DOHH2 (cell line): ENCODE results near the gene TMEM107.

ENCODE experiments used
- EZH2phosphoT487 ChIP-seq: fragments of 200-600 bp; sonication (generic); IDR thresholded peaks from 2 replicates; pipeline ENCODE4 v1.6.1; 2017; ENCODE audit warnings: borderline replicate concordance, mild to moderate bottlenecking, antibody characterized with exemption, low read length, moderate library complexity, mixed read lengths
- TF ChIP-seq, protein P1 (sequence below): fragments of 200-600 bp; sonication (generic); IDR thresholded peaks from one replicate; pipeline ENCODE4 v1.5.1; 2014; ENCODE audit warnings: antibody characterized with exemption, mild to moderate bottlenecking, low read depth, low read length; ENCODE audit not compliant: poor library complexity, severe bottlenecking

DNA sequence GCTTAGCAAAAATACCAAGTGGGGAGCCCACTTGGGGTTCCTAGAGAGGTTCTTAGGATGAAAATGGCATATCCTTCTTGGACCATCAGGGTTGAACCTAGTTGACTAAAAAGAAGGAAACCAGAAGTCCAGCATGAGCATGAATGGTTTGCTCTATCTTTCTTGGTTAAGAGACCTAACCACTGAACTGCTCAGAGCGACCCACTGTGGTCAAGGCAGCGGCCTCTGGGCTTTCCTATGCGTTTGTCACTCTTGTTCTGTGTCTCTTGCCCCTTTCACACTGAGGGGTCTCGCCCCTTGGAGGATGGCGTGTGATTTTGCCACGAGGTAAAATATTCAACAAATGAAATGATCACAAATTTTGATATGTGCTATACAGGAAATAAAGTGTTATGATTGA, 14.3 kb upstream of the TMEM107 start:
- TF ChIP-seq, protein P1, sequence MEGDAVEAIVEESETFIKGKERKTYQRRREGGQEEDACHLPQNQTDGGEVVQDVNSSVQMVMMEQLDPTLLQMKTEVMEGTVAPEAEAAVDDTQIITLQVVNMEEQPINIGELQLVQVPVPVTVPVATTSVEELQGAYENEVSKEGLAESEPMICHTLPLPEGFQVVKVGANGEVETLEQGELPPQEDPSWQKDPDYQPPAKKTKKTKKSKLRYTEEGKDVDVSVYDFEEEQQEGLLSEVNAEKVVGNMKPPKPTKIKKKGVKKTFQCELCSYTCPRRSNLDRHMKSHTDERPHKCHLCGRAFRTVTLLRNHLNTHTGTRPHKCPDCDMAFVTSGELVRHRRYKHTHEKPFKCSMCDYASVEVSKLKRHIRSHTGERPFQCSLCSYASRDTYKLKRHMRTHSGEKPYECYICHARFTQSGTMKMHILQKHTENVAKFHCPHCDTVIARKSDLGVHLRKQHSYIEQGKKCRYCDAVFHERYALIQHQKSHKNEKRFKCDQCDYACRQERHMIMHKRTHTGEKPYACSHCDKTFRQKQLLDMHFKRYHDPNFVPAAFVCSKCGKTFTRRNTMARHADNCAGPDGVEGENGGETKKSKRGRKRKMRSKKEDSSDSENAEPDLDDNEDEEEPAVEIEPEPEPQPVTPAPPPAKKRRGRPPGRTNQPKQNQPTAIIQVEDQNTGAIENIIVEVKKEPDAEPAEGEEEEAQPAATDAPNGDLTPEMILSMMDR: no peak
- no peak for TF ChIP-seq EZH2phosphoT487
